HG03103 (cell line): Measurements from ENCODE around the gene PIK3R5.

Source experiments
- ATAC-seq: cut with Tn5 transposase; IDR thresholded peaks from one replicate; pipeline ENCODE4 v1.9.1; 2021; ENCODE audit warnings: low read depth; ENCODE audit not compliant: unreplicated experiment

The PIK3R5 gene

DNA sequence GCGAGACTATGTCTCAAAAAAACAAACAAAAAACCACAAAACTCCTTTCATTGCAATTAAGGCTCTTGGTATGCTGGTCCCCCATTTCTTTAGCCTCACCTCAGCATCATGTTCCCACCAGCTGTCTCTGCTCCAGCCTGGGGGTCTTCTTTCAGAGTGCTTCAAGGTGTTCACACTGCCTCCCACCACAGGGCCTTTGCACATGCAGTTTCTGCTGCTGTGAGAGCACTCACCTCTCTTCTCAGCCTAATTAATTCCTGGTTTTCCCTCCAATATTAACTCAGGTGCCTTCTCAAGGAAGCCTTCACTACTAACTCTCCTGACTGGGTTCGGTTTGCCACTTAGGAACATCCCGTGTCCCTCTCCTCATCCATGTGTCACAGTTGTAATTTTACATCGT, 82.2 kb downstream of the PIK3R5 start:
- no peak for ATAC-seq

- ATAC-seq = no peak
Measured at GRCh38 chr17:8881606-8882005, 83.9 kb downstream of the PIK3R5 start.

- no peak for ATAC-seq
Measured at GRCh38 chr17:8880466-8880865, 85.0 kb downstream of the PIK3R5 start.

DNA sequence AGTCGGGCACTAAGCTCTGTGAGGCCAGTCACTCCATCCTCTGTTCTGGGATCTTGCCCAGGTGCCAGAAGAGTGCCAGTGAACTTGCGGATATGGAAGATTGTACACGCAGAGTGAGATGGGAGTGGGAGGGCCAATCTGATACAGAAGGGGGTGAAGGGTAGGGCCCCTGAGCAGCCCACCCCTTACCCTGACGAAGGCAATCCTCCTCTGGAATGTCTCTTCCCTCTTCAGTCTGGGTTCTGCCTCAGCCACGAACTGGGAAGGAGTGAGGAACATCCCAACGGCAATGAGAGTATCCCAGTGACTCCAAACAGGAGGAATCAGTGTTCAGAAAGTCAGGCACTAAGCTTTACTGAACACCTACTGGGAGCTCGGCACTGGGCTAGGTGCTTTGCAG, 86.1 kb downstream of the PIK3R5 start:
- ATAC-seq = no peak

DNA sequence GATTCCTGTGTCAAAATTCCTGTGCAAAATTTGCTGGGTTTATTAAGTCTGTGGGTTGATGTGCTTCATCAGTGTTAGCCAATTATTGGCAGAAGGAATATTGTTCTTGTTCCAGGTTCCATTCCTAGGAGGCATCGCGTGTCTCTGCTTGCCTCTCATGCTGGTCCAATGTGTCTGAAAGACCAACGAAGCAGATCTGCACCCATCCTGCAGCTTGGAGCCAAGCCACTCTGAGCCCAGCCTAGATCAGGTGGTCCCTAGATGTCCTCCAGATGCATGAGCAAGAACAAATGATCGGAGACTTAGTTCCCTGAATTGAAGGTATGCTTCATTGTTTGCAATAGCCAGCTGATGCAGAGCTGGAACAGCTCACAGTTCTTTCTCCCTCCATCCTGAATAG, 87.5 kb downstream of the PIK3R5 start:
- no peak for ATAC-seq

GRCh38 chr17:8875957-8876356, 89.5 kb downstream of the PIK3R5 start:
- no peak for ATAC-seq

- ATAC-seq = no peak
Measured at GRCh38 chr17:8875436-8875835, 90.1 kb downstream of the PIK3R5 start.

- no peak for ATAC-seq
Measured at GRCh38 chr17:8873801-8874715, 91.4 kb downstream of the PIK3R5 start.

- ATAC-seq = no peak
Measured at GRCh38 chr17:8872705-8873435, 92.6 kb downstream of the PIK3R5 start.

DNA sequence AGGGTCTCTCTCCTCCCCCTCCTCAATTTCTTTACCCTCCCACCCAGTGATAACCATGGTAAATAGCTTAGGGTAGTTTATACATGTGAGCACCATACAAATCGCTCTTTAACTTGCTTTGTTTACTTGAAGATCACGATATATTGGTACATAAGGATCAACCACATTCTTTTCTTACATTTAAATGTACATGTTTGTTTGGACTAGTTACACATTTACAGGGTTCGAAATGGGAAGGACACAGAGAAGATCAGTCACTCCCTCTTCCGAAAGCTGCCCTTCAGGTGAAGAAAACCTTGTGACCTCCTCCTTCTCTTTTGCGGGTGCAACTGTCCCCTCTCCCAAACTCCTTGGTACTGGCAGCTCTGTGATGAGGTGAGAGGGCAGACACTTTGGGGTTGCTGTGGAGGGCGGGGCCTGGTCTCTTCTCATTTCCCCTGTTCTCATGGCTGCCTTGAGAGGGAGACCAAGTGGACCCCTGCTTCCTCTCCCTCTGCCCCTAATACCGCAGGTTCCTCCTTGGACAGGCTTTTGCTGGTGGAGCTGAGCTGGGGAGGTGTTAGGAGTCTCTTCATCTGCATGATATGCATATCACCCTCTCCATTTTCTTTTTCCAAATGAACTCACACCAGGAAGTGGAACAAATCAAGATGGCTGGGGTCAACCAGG, 93.3 kb downstream of the PIK3R5 start:
- ATAC-seq = no peak

DNA sequence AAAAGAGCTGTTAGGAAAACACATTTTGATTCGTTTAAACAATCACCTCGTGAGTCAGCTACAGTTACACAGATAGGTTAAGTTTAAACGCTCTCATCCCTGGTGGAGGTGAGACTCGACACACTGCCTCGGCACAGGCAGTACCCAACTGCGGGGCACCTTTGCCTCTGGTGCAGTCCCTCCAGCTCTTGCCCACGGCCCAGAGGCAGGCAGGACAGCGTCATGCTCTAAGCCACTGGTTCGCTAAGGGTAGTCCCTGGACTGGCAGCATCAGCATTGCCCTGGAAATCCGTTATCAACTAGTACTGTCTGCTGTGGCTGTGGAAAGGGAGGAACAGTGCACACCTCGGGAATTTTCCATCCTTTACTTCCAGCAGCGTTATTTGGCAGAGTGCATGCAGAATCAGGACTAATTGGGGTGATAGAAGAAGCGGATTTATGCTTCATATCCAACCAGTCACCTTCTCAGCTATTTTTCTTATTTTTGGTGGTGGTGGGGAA, 94.4 kb downstream of the PIK3R5 start:
- ATAC-seq = no peak

- no peak for ATAC-seq
Measured at GRCh38 chr17:8870406-8871040, 95.0 kb downstream of the PIK3R5 start.

DNA sequence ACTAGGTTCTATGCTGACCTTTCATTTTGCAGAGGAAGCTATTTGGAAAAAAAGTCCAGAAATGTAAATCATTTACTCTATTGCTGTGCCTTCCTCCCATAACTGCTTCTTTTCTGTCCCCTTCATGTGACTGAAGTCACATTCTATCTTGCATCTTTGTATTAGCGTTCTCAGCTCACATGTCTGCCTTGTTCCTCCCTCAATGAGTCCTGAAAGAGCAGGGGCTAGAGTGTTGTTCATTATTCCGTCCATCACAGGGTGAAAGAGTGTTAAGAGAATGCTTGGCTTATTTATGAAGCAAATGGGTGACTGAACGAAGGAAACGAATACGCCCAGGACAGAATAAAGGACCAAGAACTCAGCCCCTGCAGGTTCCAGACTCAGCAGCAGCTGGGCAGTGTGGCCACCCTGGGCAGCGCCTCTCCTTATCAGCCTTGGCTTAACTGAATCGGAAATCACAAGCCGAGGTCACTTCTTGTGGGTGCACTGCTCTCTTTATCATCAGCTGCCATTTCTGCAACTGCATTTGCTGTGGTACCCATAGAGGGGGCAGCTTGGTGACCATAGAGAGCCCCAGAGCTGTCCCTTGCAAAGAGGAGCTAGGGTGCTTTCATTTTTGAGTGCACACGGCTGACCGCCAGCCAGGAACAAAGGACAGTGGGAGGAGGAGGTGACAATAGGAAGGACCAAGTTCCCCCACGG, 96.2 kb downstream of the PIK3R5 start:
- no peak for ATAC-seq

- ATAC-seq = no peak
Measured at GRCh38 chr17:8868529-8868951, 97.0 kb downstream of the PIK3R5 start.

DNA sequence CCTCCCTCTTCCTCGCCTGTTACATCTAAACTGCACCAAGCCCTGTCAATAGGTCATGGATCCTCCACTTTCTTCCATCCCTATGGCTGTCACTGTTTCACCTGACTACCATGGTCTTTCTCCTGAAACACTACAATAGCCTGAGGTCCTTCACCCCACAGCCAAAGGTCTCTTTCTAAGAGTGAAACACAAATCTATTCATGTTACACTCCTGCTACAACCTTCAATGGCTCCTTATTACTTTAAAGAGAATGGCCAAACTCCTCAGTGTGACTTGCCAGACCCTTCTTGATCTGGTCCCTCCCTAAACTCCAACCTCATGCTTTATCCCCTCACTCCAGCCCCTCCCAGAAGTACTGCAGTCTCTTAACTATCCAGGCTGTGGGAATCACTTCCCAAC, 97.4 kb downstream of the PIK3R5 start:
- ATAC-seq = no peak

- ATAC-seq = no peak
Measured at GRCh38 chr17:8867361-8867981, 98.0 kb downstream of the PIK3R5 start, which contains the start of gene PIK3R6. TSS of gene PIK3R6 (minus strand) at chr17:8867674. CDS start at chr17:8849794, 17,880 bp downstream.

- no peak for ATAC-seq
Measured at GRCh38 chr17:8865811-8866210, 99.7 kb downstream of the PIK3R5 start.

GRCh38 chr17:8865385-8865784, 100.1 kb downstream of the PIK3R5 start:
- ATAC-seq = no peak
